Hematopoietic multipotent progenitor cell treated with erythropoietin and hydrocortisone succinate and interleukin-3 and kit ligand, for 17 days (in vitro differentiated cells): Measurements from ENCODE around the gene GTF3C5.
"Not testable (repeated sequence)": the region's sequence is repeated elsewhere in the genome, so short reads cannot be mapped to it uniquely, and the experiment has no call there.

Source experiments
- DNase-seq: peaks from one replicate; pipeline ENCODE4 v3.0.0-alpha.2; 2015; ENCODE audit warnings: low spot score

The GTF3C5 gene

DNA sequence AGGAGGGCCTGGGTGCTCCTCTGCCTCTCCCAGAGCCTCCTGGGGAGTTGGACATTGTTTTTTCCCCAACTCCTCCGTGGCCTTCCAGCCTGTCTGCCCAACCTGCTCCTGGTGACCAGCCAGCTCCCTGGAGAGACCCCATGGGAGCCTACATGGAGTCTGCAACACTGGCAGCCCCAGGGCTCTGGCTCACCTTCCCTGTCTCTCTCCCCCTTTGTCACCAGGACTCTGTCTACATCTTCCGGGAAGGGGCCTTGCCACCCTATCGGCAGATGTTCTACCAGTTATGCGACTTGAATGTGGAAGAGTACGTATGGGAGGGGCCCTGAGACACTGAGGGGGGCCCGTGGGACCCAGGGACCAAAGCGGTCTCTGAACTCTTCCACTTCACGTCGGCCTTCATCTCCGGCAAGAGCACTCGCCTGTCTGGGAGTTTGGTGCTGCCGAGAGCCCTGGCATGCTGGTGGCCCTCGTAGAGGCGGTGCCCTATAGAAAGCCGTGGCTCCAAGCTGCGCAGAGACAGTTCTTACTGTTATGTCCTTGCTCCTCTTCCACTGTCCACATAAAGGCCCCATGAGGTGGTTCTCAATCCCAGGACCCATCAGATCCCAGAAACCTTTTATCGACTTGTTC, 25.1 kb downstream of the GTF3C5 start:
- DNase-seq: no peak

DNA sequence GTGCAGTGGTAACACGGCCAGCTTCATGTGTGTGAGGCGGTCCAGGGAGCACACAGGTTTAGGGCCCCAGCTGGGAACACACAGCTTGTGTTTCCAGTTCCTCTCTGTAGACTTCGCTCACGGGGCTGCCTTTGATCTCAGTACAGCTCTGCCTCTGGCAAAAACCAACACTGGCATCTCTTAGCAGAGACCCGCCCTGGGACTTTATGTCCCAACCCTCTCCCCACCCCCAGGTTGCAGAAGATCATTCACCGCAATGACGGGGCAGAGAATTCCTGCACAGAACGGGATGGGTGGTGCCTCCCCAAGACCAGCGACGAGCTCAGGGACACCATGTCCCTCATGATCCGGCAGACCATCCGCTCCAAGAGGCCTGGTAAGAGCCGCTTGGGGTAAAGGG, 25.7 kb downstream of the GTF3C5 start:
- DNase-seq: no peak

DNA sequence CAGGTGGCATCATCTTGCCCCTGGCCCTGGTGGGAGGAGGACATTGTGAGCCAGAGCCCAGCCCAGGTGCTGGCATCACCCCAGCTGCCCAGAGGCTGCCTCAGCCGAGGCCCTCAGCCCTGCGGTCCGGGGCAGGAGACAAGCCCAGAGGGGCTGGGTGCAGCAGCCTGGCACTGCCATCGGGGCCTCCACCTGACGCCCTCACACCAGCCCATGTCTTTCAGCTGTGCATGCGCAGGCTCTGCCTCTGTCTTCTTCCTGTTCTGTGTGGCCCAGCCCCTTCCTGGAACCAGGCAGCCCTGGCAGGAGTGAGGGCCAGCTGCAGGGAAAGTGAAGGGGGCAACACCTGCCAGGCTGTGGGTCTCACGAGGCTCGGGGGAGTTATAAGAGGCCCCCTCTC, 26.2 kb downstream of the GTF3C5 start:
- DNase-seq: no peak

DNA sequence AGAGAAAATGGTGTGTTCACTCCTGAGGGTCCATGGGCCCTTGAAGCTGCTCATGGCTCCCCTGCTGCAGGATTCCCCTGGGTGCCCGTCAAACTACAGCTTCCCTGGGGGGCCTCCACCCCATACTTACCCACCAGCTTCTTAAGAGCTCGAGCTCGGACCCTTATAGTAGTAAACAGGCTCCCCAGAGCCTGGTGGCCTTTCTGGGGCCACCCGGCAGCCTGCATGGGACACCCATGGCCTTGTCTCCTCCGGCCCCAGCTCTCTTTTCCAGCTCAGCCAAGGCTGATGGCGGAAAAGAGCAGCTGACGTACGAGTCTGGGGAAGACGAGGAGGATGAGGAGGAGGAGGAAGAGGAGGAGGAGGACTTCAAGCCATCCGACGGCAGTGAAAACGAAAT, 26.8 kb downstream of the GTF3C5 start:
- DNase-seq: no peak

DNA sequence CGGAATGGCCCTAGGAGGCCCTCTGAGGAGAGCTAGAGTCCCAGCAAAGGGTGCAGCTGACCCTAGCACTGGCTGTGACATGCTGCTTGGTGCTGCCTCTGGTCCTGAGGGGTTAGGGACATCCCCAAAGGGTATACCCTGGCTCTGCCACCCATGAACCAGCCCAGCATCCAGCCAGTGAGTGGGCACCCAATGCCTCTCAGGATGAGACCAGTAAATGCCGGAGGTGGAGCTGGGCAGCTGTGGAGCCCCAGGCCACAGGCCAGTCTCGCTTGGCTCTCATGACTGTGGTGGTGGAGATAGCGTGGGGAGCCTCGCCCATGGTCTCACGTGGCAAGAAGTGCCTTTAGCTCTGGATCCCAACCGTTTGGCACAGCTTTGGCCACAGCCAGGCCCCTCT, 27.3 kb downstream of the GTF3C5 start:
- DNase-seq: no peak

DNA sequence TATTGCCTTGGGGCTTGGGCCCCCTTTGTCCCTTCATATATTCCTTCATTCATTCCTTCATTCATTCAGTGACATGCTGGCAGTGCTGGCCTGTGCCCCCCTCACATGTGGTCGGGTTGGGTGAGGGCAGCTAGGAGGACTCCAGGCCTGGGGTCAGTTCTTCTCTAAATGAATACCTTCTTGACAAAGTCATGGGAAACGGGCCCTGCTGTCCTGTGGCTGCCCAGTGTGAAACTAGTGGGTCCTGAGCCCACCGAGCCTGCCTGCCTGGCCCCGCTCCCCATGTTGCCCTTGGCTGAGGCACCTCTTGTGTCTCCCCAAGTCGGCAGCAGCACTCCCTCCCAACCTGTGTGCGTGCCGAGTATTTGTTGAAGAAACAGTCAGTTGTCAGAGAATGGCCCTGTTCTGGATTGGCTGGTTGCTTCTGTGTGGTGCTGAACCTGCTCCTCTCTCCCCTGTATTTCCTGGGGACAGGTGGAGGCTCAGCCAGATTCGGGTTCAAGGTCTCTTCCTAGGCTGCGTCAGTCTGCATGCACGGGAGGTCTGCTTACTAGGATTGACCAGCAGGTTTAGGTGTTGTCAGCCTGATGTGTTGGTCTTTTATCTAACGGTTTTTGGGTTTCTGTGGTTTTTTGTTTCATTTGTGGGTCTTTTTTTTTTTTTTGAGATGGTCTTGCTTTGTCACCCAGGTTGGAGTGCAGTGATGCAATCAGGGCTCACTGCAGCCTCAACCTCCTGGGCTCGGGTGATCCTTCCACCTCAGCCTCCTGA, 27.9 kb downstream of the GTF3C5 start:
- no peak for DNase-seq

- DNase-seq: no peak
These were observed 28.8 kb downstream of the GTF3C5 start for GRCh38 chr9:133059623-133060022.

DNA sequence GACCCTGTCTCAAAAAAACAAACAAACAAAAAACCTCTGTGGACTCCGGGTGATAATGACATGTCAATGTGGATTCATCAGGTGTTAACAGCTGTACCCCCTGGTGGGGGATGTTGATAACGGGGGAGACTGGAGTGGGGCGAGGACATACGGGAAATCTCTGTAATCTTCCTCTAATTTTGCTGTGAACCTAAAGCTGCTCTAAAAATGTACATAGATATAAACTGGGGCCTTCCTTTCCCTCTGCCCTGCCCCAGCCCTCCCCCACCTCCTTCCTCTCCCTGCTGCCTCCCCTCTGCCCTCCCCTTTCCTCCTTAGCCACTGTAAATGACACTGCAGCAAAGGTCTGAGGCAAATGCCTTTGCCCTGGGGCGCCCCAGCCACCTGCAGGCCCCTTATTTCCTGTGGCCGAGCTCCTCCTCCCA, 29.6 kb downstream of the GTF3C5 start:
- no peak for DNase-seq

DNA sequence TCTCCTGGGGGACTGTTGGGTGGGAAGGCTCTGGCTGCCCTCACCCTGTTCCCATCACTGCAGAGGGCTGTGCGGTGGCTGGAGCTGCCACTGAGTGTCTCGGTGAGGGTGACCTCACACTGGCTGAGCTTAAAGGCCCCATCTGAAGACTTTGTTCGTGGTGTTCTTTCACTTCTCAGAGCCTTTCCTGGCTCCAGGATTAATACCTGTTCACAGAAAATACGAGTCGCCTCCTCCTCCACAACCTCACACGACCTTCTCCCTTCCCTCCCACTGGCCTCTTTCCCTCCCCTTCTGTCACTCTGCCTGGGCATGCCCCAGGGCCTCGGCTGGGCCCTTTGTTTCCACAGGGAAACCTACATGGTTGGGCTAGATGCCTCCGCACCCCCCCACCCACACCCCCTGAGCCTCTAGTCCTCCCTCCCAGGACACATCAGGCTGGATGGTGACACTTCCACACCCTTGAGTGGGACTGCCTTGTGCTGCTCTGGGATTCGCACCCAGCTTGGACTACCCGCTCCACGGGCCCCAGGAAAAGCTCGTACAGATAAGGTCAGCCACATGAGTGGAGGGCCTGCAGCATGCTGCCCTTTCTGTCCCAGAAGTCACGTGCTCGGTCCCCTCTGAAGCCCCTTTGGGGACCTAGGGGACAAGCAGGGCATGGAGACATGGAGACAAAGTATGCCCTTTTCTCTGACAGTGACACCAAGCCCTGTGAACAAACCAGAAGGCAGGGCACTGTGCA, 30.4 kb downstream of the GTF3C5 start:
- not testable (repeated sequence) for DNase-seq

DNA sequence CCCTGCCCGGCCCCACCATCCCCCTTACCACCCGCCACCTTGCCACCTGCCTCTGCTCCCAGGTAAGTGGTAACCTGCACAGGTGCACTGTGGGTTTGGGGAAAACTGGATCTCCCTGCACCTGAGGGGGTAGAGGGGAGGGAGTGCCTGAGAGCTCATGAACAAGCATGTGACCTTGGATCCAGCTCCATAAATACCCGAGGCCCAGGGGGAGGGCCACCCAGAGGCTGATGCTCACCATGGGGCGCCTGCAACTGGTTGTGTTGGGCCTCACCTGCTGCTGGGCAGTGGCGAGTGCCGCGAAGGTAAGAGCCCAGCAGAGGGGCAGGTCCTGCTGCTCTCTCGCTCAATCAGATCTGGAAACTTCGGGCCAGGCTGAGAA, 31.0 kb downstream of the GTF3C5 start, which contains the start of gene CEL:
Gene CEL, plus strand, starts transcription at position 218 of the 382 bp plus-strand sequence. Its CDS starts 22 bp downstream, at position 240.
- not testable (repeated sequence) for DNase-seq

DNA sequence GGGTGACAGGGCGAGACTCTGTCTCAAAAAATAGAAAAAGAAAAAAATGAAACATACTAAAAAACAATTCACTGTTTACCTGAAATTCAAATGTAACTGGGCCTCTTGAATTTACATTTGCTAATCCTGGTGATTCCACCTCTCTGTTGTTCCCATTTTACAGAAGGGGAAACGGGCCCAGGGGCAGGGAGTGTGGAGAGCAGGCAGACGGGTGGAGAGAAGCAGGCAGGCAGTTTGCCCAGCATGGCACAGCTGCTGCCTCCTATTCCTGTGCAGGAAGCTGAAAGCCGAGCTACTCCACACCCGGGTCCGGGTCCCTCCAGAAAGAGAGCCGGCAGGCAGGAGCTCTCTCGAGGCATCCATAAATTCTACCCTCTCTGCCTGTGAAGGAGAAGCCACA, 31.8 kb downstream of the GTF3C5 start:
- DNase-seq: not testable (repeated sequence)

DNA sequence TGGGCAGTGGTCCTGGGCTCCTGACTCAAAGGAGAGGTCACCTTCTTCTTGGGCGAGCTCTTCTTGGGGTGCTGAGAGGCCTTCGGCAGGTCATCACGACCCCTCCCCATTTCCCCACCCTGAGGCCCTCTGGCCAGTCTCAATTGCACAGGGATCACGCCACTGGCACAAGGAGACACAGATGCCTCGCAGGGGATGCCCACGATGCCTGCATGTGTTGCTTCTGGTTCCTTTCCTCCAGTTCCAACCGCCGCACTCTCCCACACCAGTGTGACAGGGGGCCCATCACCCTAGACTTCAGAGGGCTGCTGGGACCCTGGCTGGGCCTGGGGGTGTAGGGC, 32.3 kb downstream of the GTF3C5 start:
- DNase-seq: no peak

- DNase-seq: no peak
These were observed 32.9 kb downstream of the GTF3C5 start for GRCh38 chr9:133063500-133064231.

- no peak for DNase-seq
These were observed 33.7 kb downstream of the GTF3C5 start for GRCh38 chr9:133064241-133065069.

DNA sequence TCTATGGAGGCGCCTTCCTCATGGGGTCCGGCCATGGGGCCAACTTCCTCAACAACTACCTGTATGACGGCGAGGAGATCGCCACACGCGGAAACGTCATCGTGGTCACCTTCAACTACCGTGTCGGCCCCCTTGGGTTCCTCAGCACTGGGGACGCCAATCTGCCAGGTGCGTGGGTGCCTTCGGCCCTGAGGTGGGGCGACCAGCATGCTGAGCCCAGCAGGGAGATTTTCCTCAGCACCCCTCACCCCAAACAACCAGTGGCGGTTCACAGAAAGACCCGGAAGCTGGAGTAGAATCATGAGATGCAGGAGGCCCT, 34.2 kb downstream of the GTF3C5 start:
- no peak for DNase-seq

- no peak for DNase-seq
These were observed 35.6 kb downstream of the GTF3C5 start for GRCh38 chr9:133066181-133066983.

DNA sequence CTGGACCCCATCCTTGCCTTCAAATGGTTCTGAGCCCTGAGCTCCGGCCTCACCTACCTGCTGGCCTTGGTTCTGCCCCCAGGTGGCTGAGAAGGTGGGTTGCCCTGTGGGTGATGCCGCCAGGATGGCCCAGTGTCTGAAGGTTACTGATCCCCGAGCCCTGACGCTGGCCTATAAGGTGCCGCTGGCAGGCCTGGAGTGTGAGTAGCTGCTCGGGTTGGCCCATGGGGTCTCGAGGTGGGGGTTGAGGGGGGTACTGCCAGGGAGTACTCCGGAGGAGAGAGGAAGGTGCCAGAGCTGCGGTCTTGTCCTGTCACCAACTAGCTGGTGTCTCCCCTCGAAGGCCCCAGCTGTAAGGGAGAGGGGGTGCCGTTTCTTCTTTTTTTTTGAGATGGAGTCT, 36.2 kb downstream of the GTF3C5 start:
- no peak for DNase-seq

DNA sequence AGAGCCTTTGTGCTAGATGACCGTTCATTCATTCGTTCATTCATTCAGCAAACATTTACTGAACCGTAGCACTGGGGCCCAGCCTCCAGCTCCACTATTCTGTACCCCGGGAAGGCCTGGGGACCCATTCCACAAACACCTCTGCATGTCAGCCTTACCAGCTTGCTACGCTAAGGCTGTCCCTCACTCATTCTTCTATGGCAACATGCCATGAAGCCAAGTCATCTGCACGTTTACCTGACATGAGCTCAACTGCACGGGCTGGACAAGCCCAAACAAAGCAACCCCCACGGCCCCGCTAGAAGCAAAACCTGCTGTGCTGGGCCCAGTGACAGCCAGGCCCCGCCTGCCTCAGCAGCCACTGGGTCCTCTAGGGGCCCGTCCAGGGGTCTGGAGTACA, 37.0 kb downstream of the GTF3C5 start:
- DNase-seq: no peak

DNA sequence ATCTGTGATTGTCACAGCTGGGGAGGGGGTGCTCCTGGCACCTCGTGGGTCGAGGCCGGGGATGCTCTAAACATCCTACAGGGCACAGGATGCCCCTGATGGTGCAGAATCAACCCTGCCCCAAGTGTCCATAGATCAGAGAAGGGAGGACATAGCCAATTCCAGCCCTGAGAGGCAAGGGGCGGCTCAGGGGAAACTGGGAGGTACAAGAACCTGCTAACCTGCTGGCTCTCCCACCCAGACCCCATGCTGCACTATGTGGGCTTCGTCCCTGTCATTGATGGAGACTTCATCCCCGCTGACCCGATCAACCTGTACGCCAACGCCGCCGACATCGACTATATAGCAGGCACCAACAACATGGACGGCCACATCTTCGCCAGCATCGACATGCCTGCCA, 37.6 kb downstream of the GTF3C5 start:
- DNase-seq: not testable (repeated sequence)

GRCh38 chr9:133070500-133070961, 39.7 kb downstream of the GTF3C5 start:
- DNase-seq: not testable (repeated sequence)

DNA sequence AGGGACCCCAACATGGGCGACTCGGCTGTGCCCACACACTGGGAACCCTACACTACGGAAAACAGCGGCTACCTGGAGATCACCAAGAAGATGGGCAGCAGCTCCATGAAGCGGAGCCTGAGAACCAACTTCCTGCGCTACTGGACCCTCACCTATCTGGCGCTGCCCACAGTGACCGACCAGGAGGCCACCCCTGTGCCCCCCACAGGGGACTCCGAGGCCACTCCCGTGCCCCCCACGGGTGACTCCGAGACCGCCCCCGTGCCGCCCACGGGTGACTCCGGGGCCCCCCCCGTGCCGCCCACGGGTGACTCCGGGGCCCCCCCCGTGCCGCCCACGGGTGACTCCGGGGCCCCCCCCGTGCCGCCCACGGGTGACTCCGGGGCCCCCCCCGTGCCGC, 40.2 kb downstream of the GTF3C5 start:
- DNase-seq: not testable (repeated sequence)
